Spleen (tissue), 11 donors: ENCODE results near the gene LYRM1. TPM values are rescaled to one million over a fixed set of nuclear protein-coding genes. Genes with fewer than 3 reads are reported as not detected.

Experiments used
- DNase-seq: peaks from one replicate; pipeline ENCODE4 v3.0.0-alpha.2; 2020
- H3K27ac ChIP-seq, 8 donors: fragments of 200-600 bp; sonication (generic) in 7 of 8; 1 replicate in 4 of 8; 2 replicates in 4 of 8; pipeline versions ENCODE4 v1.5.0 to v1.8.0; 2016 to 2021; ENCODE audit warnings: inconsistent platforms in 4 of 8, mild to moderate bottlenecking in 4 of 8, moderate library complexity in 1 of 8
- H3K27me3 ChIP-seq, 7 donors: fragments of 200-600 bp; sonication (generic) in 6 of 7; replicated peaks in 1 of 7; 1 replicate in 4 of 7; 2 replicates in 3 of 7; pipeline versions ENCODE4 v1.5.0 to v1.8.0; 2016 to 2021; ENCODE audit warnings: inconsistent platforms in 3 of 7, mild to moderate bottlenecking in 1 of 7
- H3K36me3 ChIP-seq, 6 donors: fragments of 200-600 bp; sonication (generic) in 5 of 6; 1 replicate in 4 of 6; 2 replicates in 2 of 6; pipeline versions ENCODE4 v1.5.0 to v1.8.0; 2016 to 2021; ENCODE audit warnings: inconsistent platforms in 2 of 6
- H3K4me1 ChIP-seq, 6 donors: fragments of 200-600 bp; sonication (generic) in 5 of 6; 1 replicate in 3 of 6; 2 replicates in 3 of 6; pipeline versions ENCODE4 v1.5.0 to v1.8.0; 2016 to 2021; ENCODE audit warnings: inconsistent platforms in 3 of 6
- H3K4me3 ChIP-seq, 8 donors: fragments of 200-600 bp; sonication (generic) in 7 of 8; 1 replicate in 4 of 8; 2 replicates in 4 of 8; pipeline versions ENCODE4 v1.5.0 to v1.8.0; 2016 to 2021; ENCODE audit warnings: inconsistent platforms in 4 of 8, mild to moderate bottlenecking in 4 of 8, moderate library complexity in 2 of 8
- H3K9me3 ChIP-seq, 8 donors: fragments of 200-600 bp; sonication (generic) in 7 of 8; 1 replicate in 4 of 8; 2 replicates in 4 of 8; pipeline versions ENCODE4 v1.5.0 to v1.8.0; 2016 to 2021; ENCODE audit warnings: inconsistent platforms in 4 of 8
- CTCF ChIP-seq, 11 experiments: fragments of 200-600 bp in 7 of 11; fragments of 450-650 bp in 4 of 11; sonication (generic) in 4 of 11; IDR thresholded peaks in 8 of 11; conservative IDR thresholded peaks in 3 of 11; 1 replicate in 7 of 11; 2 replicates in 4 of 11; pipeline versions ENCODE4 v1.4.0 to v1.8.0; 2016 to 2021; ENCODE audit warnings: antibody characterized with exemption in 11 of 11, inconsistent platforms in 4 of 11, mild to moderate bottlenecking in 1 of 11
- POLR2A ChIP-seq, 3 donors: fragments of 450-650 bp; IDR thresholded peaks; one replicate each; pipeline ENCODE4 v1.5.1; 2017; ENCODE audit warnings: antibody characterized with exemption in 3 of 3, mild to moderate bottlenecking in 1 of 3
- POLR2AphosphoS5 ChIP-seq, 3 donors: sonication (generic); formaldehyde crosslinking; IDR thresholded peaks; one replicate each; pipeline ENCODE4 v1.5.1; 2017; ENCODE audit warnings: antibody characterized with exemption in 3 of 3
- WGBS, 5 donors: extraction: QIAGEN DNeasy Blood & Tissue Kit in 3 of 5; methylation state at CpG; one replicate each; pipeline versions ENCODE4 v1.1.5 to v1.1.7; 2013 to 2018; 5-methylcytosine and 5-hydroxymethylcytosine counted together
- intact Hi-C: fragments of 100-400 bp; cut with DNase I; formaldehyde crosslinking; loops from one replicate; pipeline ENCODE4 v1.15.0; 2023; ENCODE audit warnings: low total_unique reads
- polyA plus RNA-seq, 3 donors: library from polyadenylated mRNA; stranded (reverse); fragments of 200-250 nt; gene quantifications; one replicate each; pipeline ENCODE4 v1.2.1, GENCODE V29; 2013
- total RNA-seq, 7 donors: library from RNA; depleted of rRNA in 3 of 7; stranded (reverse); fragments of >200 nt in 3 of 7; fragmentation: NEBNext Ultra II Directional in 4 of 7; extraction: Animal tissue kit (Norgen Biotek cat#: 25700) in 4 of 7; gene quantifications; one replicate each; pipeline versions ENCODE4 v1.1.0 to v1.2.1, GENCODE V29; 2016 to 2021
- donor health status: healthy with polysubstance abuse.
- donor health status: DM: no; HTN: no; CAD: no; lungs with moderate emphysema.
- donor health status: DM: no; HTN: no; CAD: no.
- donor health status: Bipolar disorder and iron deficiency.
- donor health status: healthy.
- donor health status: DM: no; HTN: no; CAD: no.
- donor health status: DM: yes; HTN: yes; CAD: no.

The LYRM1 gene
- total and polyA plus RNA-seq, 10 donors = 15.3 to 47.2 (median 23.3) TPM

- Histone ChIP-seq H3K27ac (no peak overlapping the region), H3K4me3 (no peak overlapping the region), H3K9me3 (no peaks in the 10 kb centered on the region), H3K36me3 (peaks cover 0 to 39% (median 3%) of the 10 kb centered on the region in 6 donors), H3K4me1 (peaks cover 0 to 32% (median 14%) of the 10 kb centered on the region in 6 donors), H3K27me3 (no peaks in the 10 kb centered on the region)
- DNase-seq = no peak
- intact Hi-C loops = loop anchor here (5.0 kb wide), 1 partner anchor 228 kb away; no protein-coding TSS in a partner anchor
- TF ChIP-seq CTCF (IDR thresholded peaks at IDR 0.05 in 8 of 11, conservative IDR thresholded peaks at IDR 0.05 in 3 of 11) (no peak), POLR2AphosphoS5 (IDR thresholded peaks at IDR 0.05) (no peak), POLR2A (IDR thresholded peaks at IDR 0.05) (no peak)
- 77 to 84% (median 82%) methylated on average over 3 of the region's 3 CpGs for WGBS, 5 donors
These were observed 46.5 kb upstream of the LYRM1 start for GRCh38 chr16:20853981-20854620.

DNA sequence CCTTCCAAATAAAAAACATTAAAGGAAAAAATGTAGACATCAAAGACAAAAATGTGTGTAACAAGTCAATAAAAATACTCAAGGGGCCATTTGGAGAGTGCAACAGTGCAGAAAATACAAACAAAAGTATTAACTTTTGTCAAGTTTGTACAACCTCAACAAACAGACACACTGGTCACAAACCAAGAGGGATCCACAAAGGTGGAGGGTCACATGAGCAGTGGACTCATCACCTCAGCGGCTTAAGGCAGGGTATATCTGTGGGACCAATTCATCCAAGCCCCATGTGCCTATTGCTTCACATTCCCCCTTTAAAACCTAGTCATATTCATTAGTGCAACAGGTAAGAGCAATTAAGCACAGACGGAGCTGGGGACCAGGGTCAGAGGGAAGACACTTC, 45.6 kb upstream of the LYRM1 start:
- no peak for DNase-seq
- H3K4me1 ChIP-seq = peaks cover 0 to 24% (median 10%) of the 10 kb centered on the region in 6 donors
- no peak for TF ChIP-seq POLR2A (IDR thresholded peaks at IDR 0.05)
- TF ChIP-seq POLR2AphosphoS5 (IDR thresholded peaks at IDR 0.05) = no peak
- TF ChIP-seq CTCF (IDR thresholded peaks at IDR 0.05 in 8 of 11, conservative IDR thresholded peaks at IDR 0.05 in 3 of 11) = no peak
- H3K27me3 ChIP-seq = no peaks in the 10 kb centered on the region
- peaks cover 0 to 47% (median 9%) of the 10 kb centered on the region in 6 donors for H3K36me3 ChIP-seq
- no peak overlapping the region for H3K4me3 ChIP-seq
- H3K27ac ChIP-seq = no peak overlapping the region
- H3K9me3 ChIP-seq = no peaks in the 10 kb centered on the region
- intact Hi-C loops = loop anchor here (5.0 kb wide), 1 partner anchor 227 kb away; no protein-coding TSS in a partner anchor
- WGBS, 5 donors = 93 to 100% (median 95%) methylated on average over 2 of the region's 2 CpGs

GRCh38 chr16:20857281-20857680, 43.3 kb upstream of the LYRM1 start:
- Histone ChIP-seq H3K27ac (no peak overlapping the region), H3K4me3 (no peak overlapping the region), H3K27me3 (no peaks in the 10 kb centered on the region), H3K36me3 (peaks cover 0 to 71% (median 25%) of the 10 kb centered on the region in 6 donors), H3K4me1 (peaks cover 0 to 10% (median 0%) of the 10 kb centered on the region in 6 donors), H3K9me3 (no peaks in the 10 kb centered on the region)
- intact Hi-C loops = no loop called here
- no peak for TF ChIP-seq POLR2A (IDR thresholded peaks at IDR 0.05)
- no peak for TF ChIP-seq CTCF (IDR thresholded peaks at IDR 0.05 in 8 of 11, conservative IDR thresholded peaks at IDR 0.05 in 3 of 11)
- TF ChIP-seq POLR2AphosphoS5 (IDR thresholded peaks at IDR 0.05) = no peak
- 81 to 94% (median 90%) methylated on average over 2 of the region's 2 CpGs for WGBS, 5 donors
- no peak for DNase-seq

GRCh38 chr16:20859229-20859628, 41.3 kb upstream of the LYRM1 start:
- H3K4me3 ChIP-seq = no peak overlapping the region
- WGBS, 5 donors = 92 to 99% (median 97%) methylated on average over 3 of the region's 3 CpGs
- H3K27ac ChIP-seq = no peak overlapping the region
- TF ChIP-seq POLR2A (IDR thresholded peaks at IDR 0.05) (no peak), CTCF (IDR thresholded peaks at IDR 0.05 in 8 of 11, conservative IDR thresholded peaks at IDR 0.05 in 3 of 11) (no peak), POLR2AphosphoS5 (IDR thresholded peaks at IDR 0.05) (no peak)
- H3K27me3 ChIP-seq = no peaks in the 10 kb centered on the region
- H3K4me1 ChIP-seq = peaks cover 0 to 7% (median under 1%) of the 10 kb centered on the region in 6 donors
- H3K36me3 ChIP-seq = peaks cover 0 to 71% (median 27%) of the 10 kb centered on the region in 6 donors
- DNase-seq = no peak
- no peaks in the 10 kb centered on the region for H3K9me3 ChIP-seq
- intact Hi-C loops = no loop called here
